Measurements from ENCODE around the gene RNF141.

- TF ChIP-seq EZH2 (IDR thresholded peaks at IDR 0.05; ENCODE audit: insufficient read depth, poor library complexity, severe bottlenecking) = no peak
- no peak for TF ChIP-seq EZH2phosphoT487 (IDR thresholded peaks at IDR 0.05; ENCODE audit: insufficient read depth, low read depth)
Observed at GRCh38 chr11:10540915-10541560, at the start of gene RNF141.

All from GM23248 (cell line).